A673 (cell line): ENCODE results near the gene MKKS.

ENCODE experiments used
- EZH2 ChIP-seq: fragments of 200-600 bp; sonication (generic); IDR thresholded peaks from 2 replicates; pipeline ENCODE4 v1.6.1; 2017; ENCODE audit warnings: borderline replicate concordance, low read depth, mild to moderate bottlenecking, mixed read lengths, antibody characterized with exemption, low read length; ENCODE audit not compliant: poor library complexity, severe bottlenecking
- TF ChIP-seq, protein P1 (sequence below): fragments of 300-800, 200-600 bp; sonication (generic); conservative IDR thresholded peaks from 2 replicates; pipeline ENCODE4 v1.5.1; 2017; ENCODE audit warnings: low read depth, mild to moderate bottlenecking, antibody characterized with exemption, low read length, moderate library complexity, mixed read lengths

DNA sequence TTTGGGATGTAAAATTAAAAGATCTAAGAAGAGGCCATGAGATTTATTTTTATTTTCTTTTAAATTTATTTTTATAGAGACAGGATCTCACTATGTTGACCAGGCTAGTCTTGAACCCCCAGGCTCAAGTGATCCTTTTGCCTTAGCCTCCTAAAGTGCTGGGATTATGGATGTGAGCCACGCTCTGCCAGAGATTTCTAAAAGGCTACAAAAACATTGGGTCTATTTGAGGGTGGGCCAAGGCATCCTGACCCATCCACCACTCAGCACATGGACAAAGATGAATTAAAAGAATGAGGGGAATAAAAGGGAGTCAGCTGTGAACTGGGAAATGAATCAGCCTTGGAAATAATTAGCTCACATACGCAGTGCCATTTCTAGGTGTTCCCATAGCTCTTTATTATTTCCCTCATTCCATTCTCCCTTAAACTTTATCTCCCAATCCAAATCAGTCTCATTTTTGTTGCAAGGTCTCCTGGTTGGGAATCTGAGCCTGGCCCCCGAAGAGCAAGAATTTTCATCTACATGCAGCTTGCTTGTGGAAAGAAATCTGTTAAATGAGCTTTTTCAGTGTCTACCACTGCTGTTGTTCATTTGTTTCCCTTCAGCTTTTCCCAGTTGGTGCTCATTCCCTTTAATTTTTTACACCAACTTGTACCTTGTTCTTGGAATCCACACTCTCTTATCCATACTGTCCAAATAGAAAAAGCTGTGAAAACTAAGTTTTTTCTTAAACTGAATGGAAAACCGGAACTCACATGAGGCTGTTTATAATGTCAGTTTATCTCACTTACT, 66.9 kb downstream of the MKKS start:
- TF ChIP-seq, protein P1, sequence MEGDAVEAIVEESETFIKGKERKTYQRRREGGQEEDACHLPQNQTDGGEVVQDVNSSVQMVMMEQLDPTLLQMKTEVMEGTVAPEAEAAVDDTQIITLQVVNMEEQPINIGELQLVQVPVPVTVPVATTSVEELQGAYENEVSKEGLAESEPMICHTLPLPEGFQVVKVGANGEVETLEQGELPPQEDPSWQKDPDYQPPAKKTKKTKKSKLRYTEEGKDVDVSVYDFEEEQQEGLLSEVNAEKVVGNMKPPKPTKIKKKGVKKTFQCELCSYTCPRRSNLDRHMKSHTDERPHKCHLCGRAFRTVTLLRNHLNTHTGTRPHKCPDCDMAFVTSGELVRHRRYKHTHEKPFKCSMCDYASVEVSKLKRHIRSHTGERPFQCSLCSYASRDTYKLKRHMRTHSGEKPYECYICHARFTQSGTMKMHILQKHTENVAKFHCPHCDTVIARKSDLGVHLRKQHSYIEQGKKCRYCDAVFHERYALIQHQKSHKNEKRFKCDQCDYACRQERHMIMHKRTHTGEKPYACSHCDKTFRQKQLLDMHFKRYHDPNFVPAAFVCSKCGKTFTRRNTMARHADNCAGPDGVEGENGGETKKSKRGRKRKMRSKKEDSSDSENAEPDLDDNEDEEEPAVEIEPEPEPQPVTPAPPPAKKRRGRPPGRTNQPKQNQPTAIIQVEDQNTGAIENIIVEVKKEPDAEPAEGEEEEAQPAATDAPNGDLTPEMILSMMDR, result no peak
- TF ChIP-seq EZH2, result no peak
